H1 (cell line): Measurements from ENCODE around the gene MPND.

Source experiments
- CTCF ChIP-seq, 3 experiments: IDR thresholded peaks; 1 replicate in 2 of 3; 2 replicates in 1 of 3; pipeline versions ENCODE4 v1.5.1 to v1.6.1; 2011; ENCODE audit warnings: low read length in 3 of 3, mild to moderate bottlenecking in 3 of 3, inconsistent platforms in 2 of 3, low read depth in 1 of 3, moderate library complexity in 1 of 3; ENCODE audit not compliant: insufficient read depth in 1 of 3; ENCODE audit errors: control extremely low read depth in 1 of 3
- EZH2 ChIP-seq: fragments of 200-600 bp; sonication (generic); IDR thresholded peaks from 2 replicates; pipeline ENCODE4 v1.7.1; 2012; ENCODE audit warnings: low read depth, mild to moderate bottlenecking, moderate library complexity, low read length, inconsistent platforms; ENCODE audit not compliant: severe bottlenecking
- FOSL1 ChIP-seq: IDR thresholded peaks from 2 replicates; pipeline ENCODE4 v1.6.1; 2011; ENCODE audit warnings: mild to moderate bottlenecking, low read depth, low read length, moderate library complexity; ENCODE audit not compliant: insufficient read depth
- JUN ChIP-seq: IDR thresholded peaks from 2 replicates; pipeline ENCODE4 v1.6.1; 2011; ENCODE audit warnings: low read depth, mild to moderate bottlenecking, improper control_type of control experiment, low read length
- MAFK ChIP-seq: IDR thresholded peaks from 2 replicates; pipeline ENCODE4 v1.6.1; 2012; ENCODE audit warnings: low read depth, mild to moderate bottlenecking, improper control_type of control experiment, low read length
- RFX5 ChIP-seq: IDR thresholded peaks from 2 replicates; pipeline ENCODE4 v1.6.1; 2011; ENCODE audit warnings: low read depth, low read length, improper control_type of control experiment, borderline replicate concordance
- SIN3A ChIP-seq, 2 experiments: IDR thresholded peaks in 1 of 2; conservative IDR thresholded peaks in 1 of 2; 2 replicates each; pipeline ENCODE4 v1.6.1; 2011 to 2012; ENCODE audit warnings: low read length in 2 of 2, improper control_type of control experiment in 1 of 2, low read depth in 1 of 2, mild to moderate bottlenecking in 1 of 2
- TEAD4 ChIP-seq: IDR thresholded peaks from 2 replicates; pipeline ENCODE4 v1.6.1; 2012; ENCODE audit warnings: low read depth, low read length, inconsistent platforms, mixed read lengths
- YY1 ChIP-seq: IDR thresholded peaks from 2 replicates; pipeline ENCODE4 v1.6.1; 2011; ENCODE audit warnings: low read depth, mild to moderate bottlenecking, low read length

- no peak for TF ChIP-seq FOSL1
- no peak for TF ChIP-seq CTCF (IDR thresholded peaks at IDR 0.05; ENCODE audit: control extremely low read depth in 1 of 3, insufficient read depth in 1 of 3, low read depth in 1 of 3, low read length in 3 of 3)
- TF ChIP-seq JUN = no peak
- TF ChIP-seq RFX5 = no peak
- no peak for TF ChIP-seq YY1
- no peak for TF ChIP-seq SIN3A (conservative IDR thresholded peaks at IDR 0.05 in 1 of 2, IDR thresholded peaks at IDR 0.05 in 1 of 2; ENCODE audit: low read depth in 1 of 2, low read length in 2 of 2)
- TF ChIP-seq MAFK = no peak
- TF ChIP-seq EZH2 = no peak
- TF ChIP-seq TEAD4 = no peak
Observed at GRCh38 chr19:4358709-4359626, 15.6 kb downstream of the MPND start.
